SH-SY5Y (cell line): ENCODE results near the gene LRRC73.

Source experiments
- GATA2 ChIP-seq: IDR thresholded peaks from 2 replicates; pipeline ENCODE4 v1.6.1; 2011; ENCODE audit warnings: mild to moderate bottlenecking, low read depth, low read length
- GATA3 ChIP-seq: IDR thresholded peaks from 2 replicates; pipeline ENCODE4 v1.6.1; 2011; ENCODE audit warnings: low read depth, mild to moderate bottlenecking, low read length, moderate library complexity

DNA sequence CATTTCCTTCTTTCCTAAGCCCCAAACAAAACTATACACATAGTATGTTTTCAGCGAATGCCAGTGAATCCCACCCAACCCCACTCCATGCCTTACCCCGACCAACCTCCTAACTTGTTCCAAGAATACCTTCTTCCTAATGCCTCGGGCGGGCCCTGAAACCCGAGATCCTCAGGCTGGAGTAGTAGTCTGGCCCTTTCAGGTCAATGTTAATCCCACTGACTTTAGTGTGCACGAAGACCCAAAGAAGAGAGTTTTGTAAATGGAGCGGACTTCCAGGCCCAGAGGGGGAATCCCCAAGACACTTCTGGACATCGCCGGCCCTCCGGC is 6.2 kb upstream of the LRRC73 start:
- TF ChIP-seq GATA2 (no peak), GATA3 (no peak)
